ENCODE measurements around the gene OR52I1. TPM values are rescaled to one million over a fixed set of nuclear protein-coding genes. Genes with fewer than 3 reads are reported as not detected.

OR52I1 gene
- total RNA-seq, 3 donors from 2014 or later = not detected

DNA sequence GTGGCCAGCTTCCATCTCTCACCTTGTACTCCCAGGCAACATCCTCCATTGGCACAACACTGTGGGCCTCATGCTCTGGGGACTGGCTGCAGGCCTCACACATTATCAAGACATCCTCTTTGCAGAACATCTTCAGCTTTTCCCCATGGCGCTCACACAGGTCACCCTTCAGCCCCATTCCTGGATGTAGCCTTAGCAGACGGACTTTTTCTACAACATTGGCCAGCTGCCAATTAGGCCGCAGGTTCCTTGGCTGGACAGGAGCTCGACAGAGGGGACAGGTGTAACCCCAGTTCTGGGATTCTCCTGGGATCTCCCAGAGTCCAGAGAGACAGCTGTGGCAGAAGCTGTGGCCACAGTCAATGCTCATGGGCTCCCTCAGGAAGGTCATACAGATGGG lies 11.2 kb downstream of the OR52I1 start:
- intact Hi-C loops (cut with DNase I; ENCODE audit: low total_unique reads) = no loop called here
- H3K36me3 ChIP-seq = no peaks in the 10 kb centered on the region

DNA sequence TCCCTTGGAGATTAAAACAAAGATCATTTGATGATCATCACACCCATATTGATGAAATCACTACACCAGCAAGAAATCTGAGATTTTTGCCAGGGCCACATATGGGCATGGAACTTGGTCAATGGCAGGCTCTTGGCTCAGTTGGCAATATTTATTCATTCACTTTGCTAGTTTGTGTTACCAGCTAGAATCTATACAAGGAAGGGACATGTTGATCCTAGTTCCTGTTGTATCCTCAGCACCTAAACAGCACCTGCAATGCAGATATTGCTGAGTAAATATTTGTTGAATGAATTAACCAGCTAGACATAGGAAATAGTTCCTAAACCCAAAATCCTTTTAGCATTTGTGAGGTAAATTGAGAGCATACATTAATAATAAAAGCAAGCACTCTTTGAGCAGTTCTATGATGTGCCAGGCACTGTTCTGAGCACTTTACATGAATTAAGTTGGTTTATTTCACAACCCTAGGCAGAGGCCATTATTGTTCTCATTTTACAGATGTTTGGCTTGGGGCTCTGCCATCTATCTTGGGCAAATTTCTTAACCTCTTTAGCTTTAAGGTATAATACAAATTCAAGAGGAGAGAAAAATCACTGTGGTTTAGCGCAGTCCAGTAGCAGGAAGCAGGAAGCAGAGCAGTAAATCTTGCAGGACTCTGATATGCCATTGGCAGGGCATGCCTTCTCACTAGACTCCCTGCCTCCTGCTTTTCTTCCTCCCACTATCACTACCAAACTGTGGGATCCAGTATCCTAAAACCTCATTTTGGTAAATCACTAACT lies 12.6 kb downstream of the OR52I1 start:
- Histone ChIP-seq H3K4me3 (peak overlapping the region in 2 of 3 donors; percentile 69 to 76), H3K4me1 (no peaks in the 10 kb centered on the region), H3K9me3 (no peaks in the 10 kb centered on the region), H3K27ac (peak overlapping the region; percentile 34 to 88), H3K27me3 (no peaks in the 10 kb centered on the region), H3K36me3 (no peaks in the 10 kb centered on the region)
- no peak for TF ChIP-seq CTCF (IDR thresholded peaks at IDR 0.05)
- no peak for TF ChIP-seq POLR2A (IDR thresholded peaks at IDR 0.05)
- TF ChIP-seq POLR2AphosphoS5 (IDR thresholded peaks at IDR 0.05) = no peak
- no peak for DNase-seq (ENCODE audit: low spot score in 2 of 2)
- intact Hi-C loops (cut with DNase I; ENCODE audit: low total_unique reads) = no loop called here

More for the DNA sequence above, 11.2 kb downstream of the OR52I1 start:
- no peak for DNase-seq (ENCODE audit: low spot score in 2 of 2)
- no peak for TF ChIP-seq CTCF (IDR thresholded peaks at IDR 0.05)
- TF ChIP-seq POLR2AphosphoS5 (IDR thresholded peaks at IDR 0.05) = no peak
- TF ChIP-seq POLR2A (IDR thresholded peaks at IDR 0.05) = no peak
- no peaks in the 10 kb centered on the region for H3K27me3 ChIP-seq
- H3K4me1 ChIP-seq = no peaks in the 10 kb centered on the region
- no peak overlapping the region for H3K27ac ChIP-seq
- no peak overlapping the region for H3K4me3 ChIP-seq
- no peaks in the 10 kb centered on the region for H3K9me3 ChIP-seq

DNA sequence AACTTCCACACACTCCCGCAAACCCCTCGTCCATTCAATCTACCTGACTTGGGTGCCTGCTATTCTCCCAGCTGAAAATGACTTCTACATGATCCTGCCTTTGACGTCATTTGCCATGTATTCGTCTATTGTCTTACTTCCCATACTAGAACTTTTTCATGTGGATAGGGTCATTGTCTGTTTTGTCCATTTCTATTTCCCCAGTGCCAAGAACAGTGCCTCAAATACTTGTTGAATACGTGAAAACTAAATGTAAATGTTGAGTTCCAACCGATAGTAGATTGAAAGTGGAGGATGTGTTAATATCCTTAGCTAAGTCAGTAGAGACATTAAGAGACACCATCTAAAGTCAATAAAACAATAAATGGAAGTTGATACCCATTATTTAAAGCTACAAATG lies 13.3 kb downstream of the OR52I1 start:
- TF ChIP-seq CTCF (IDR thresholded peaks at IDR 0.05) (no peak), POLR2AphosphoS5 (IDR thresholded peaks at IDR 0.05) (no peak), POLR2A (IDR thresholded peaks at IDR 0.05) (no peak)
- no peaks in the 10 kb centered on the region for H3K27me3 ChIP-seq
- DNase-seq (ENCODE audit: low spot score in 2 of 2) = no peak
- H3K9me3 ChIP-seq = no peaks in the 10 kb centered on the region
- peak overlapping the region; percentile 59 to 76 (median 69) for H3K4me3 ChIP-seq
- no peaks in the 10 kb centered on the region for H3K36me3 ChIP-seq
- H3K27ac ChIP-seq = peak overlapping the region; percentile 88 to 89
- no peaks in the 10 kb centered on the region for H3K4me1 ChIP-seq
- intact Hi-C loops (cut with DNase I; ENCODE audit: low total_unique reads) = no loop called here

DNA sequence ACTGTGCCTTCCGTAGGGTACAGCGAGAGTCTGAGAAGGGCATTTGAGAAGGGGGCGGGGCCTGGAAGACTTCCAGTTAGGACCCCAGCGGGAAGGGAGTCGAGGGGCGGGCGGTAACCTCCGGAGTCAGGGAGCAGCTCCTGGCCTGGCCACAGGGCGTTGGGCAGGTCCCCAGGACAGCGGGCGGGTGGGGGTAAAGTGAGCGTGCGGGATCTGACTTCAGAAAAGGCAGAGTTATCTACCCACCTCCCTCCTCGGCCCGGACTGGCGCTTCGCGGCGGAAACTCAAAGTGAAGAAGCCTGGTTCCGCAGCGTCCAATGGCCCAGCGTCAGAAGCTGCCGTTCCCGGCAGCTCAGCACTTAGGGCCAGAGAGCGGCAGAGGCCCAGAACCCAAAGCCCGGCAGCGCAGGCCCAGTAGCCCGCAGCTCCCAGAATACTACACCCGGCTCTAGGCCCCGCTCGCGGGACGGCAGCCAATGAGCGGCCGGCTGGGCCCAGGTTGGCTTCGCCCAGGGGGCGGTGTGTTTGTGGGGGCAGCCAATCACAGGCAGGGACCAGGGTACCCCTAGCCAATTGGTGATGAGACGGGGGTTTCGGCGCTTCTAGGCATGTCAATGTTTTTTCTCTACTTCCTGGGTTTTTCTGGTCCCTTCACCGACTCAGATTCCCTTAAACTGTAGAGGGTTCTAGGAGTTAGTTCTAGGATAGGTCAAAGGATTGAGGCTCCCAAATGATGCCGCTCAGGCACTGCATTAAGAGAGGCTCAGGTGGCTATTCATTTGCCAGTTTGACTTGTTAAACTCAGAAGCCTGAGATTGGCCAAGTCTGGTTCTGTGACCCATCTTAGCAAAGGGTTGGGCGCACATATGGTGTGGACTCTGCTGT lies 14.2 kb downstream of the OR52I1 start, which contains the start of gene TRIM68:
TSS of gene TRIM68 (minus strand) at position 451 of the 886 bp plus-strand sequence. CDS start 2,727 bp downstream, outside the sequence.
- H3K27me3 ChIP-seq = no peaks in the 10 kb centered on the region
- H3K9me3 ChIP-seq = no peaks in the 10 kb centered on the region
- DNase-seq (ENCODE audit: low spot score in 2 of 2) = peak; percentile 93
- H3K36me3 ChIP-seq = no peaks in the 10 kb centered on the region
- peak within 1 kb of the TSS; percentile 59 to 76 (median 69) for H3K4me3 ChIP-seq
- intact Hi-C loops (cut with DNase I; ENCODE audit: low total_unique reads) = no loop called here
- TF ChIP-seq CTCF (IDR thresholded peaks at IDR 0.05) = no peak
- TF ChIP-seq POLR2A (IDR thresholded peaks at IDR 0.05) = peak; percentile 59
- peak in 2 of 3 donors; percentile 36 to 51 for TF ChIP-seq POLR2AphosphoS5 (IDR thresholded peaks at IDR 0.05)
- H3K4me1 ChIP-seq = no peaks in the 10 kb centered on the region
- H3K27ac ChIP-seq = peak within 1 kb of the TSS; percentile 88 to 89
